ENCODE results near the gene WNK1. TPM values are rescaled to one million over a fixed set of nuclear protein-coding genes. Genes with fewer than 3 reads are reported as not detected.
A peak's percentile ranks its signal among the peaks of the same experiment; 100 is the strongest.

Gene WNK1
- total and polyA plus RNA-seq, 2 experiments from 2014 or later = 41.5 to 47.2 TPM

DNA sequence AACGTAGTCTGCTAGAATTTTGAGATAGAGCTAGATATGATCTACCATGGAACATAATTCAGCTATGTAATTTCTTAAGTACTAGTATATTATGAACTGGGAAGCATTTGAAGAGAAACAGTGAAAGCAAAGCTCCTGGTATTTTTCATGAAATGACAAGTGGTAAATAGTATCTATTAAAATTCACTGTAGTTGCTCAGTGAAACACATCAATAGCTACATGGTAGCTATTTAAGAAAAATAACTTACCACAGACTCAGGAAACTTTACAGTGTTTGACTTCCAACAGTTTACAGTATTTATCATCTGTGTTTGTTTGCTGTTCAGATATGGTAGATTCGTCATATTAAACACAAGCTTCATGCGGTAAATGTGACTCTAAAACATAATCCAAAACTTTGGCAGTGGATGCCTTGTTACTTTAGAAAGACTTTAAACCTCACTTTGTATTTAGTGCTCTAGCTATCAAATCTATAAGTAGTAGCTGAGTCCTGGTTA lies 25.2 kb downstream of the WNK1 start:
- no peaks in the 10 kb centered on the region for H3K36me3 ChIP-seq (ENCODE audit: low read depth)
- H3K9me3 ChIP-seq (ENCODE audit: low read depth) = no peaks in the 10 kb centered on the region
- H3K4me3 ChIP-seq = no peak overlapping the region
- no peak overlapping the region for H3K4me2 ChIP-seq (ENCODE audit: unreplicated experiment)
- TF ChIP-seq EZH2phosphoT487 (IDR thresholded peaks at IDR 0.05; ENCODE audit: insufficient read depth, low read depth) = no peak
- TF ChIP-seq EZH2 (IDR thresholded peaks at IDR 0.05; ENCODE audit: insufficient read depth, poor library complexity, severe bottlenecking) = no peak
- H3K4me1 ChIP-seq (ENCODE audit: insufficient read depth) = peaks cover 54% of the 10 kb centered on the region
- in situ Hi-C loops (cut with MboI) = no loop called here
- H3K9me2 ChIP-seq (ENCODE audit: insufficient read depth) = no peaks in the 10 kb centered on the region
- peaks cover 48% of the 10 kb centered on the region for H3F3A ChIP-seq (ENCODE audit: insufficient read depth)
- H3K79me2 ChIP-seq (ENCODE audit: insufficient read depth) = peaks cover 100% of the 10 kb centered on the region
- H3K27me3 ChIP-seq (replicated peaks; ENCODE audit: insufficient read depth) = no peaks in the 10 kb centered on the region
- DNase-seq = no peak
- no peak overlapping the region for H3K9ac ChIP-seq
- WGBS, 2 experiments (ENCODE audit: low coverage in 1 of 2, low lambda C conversion rate in 2 of 2, missing lambda C conversion rate in 2 of 2) = 96 to 99% methylated on average over 3 of the region's 3 CpGs
- no peak overlapping the region for H3K27ac ChIP-seq
- peaks cover 12% of the 10 kb centered on the region; the same call in 1 of the 2 replicates for H4K20me1 ChIP-seq (ENCODE audit: insufficient read depth)
- H2AFZ ChIP-seq = no peak overlapping the region

- no peak for TF ChIP-seq EZH2phosphoT487 (IDR thresholded peaks at IDR 0.05; ENCODE audit: insufficient read depth, low read depth)
- TF ChIP-seq EZH2 (IDR thresholded peaks at IDR 0.05; ENCODE audit: insufficient read depth, poor library complexity, severe bottlenecking) = no peak
- no peaks in the 10 kb centered on the region for H3K36me3 ChIP-seq (ENCODE audit: low read depth)
- H3K9me2 ChIP-seq (ENCODE audit: insufficient read depth) = no peaks in the 10 kb centered on the region
- no peak overlapping the region for H3K9ac ChIP-seq
- peaks cover 99% of the 10 kb centered on the region for H3K79me2 ChIP-seq (ENCODE audit: insufficient read depth)
- H3K4me2 ChIP-seq (ENCODE audit: unreplicated experiment) = peak overlapping the region; percentile 79
- H3K4me3 ChIP-seq = no peak overlapping the region
- peaks cover 7% of the 10 kb centered on the region; the same call in 1 of the 2 replicates for H4K20me1 ChIP-seq (ENCODE audit: insufficient read depth)
- no peaks in the 10 kb centered on the region for H3K9me3 ChIP-seq (ENCODE audit: low read depth)
- H3K4me1 ChIP-seq (ENCODE audit: insufficient read depth) = peaks cover 54% of the 10 kb centered on the region
- DNase-seq = no peak
- no peak overlapping the region for H2AFZ ChIP-seq
- 99% methylated on average over 6 of the region's 6 CpGs for WGBS, 2 experiments (ENCODE audit: low coverage in 1 of 2, low lambda C conversion rate in 2 of 2, missing lambda C conversion rate in 2 of 2)
- peak overlapping the region; percentile 77; the same call in 1 of the 2 replicates for H3K27ac ChIP-seq
- no peaks in the 10 kb centered on the region for H3K27me3 ChIP-seq (replicated peaks; ENCODE audit: insufficient read depth)
- H3F3A ChIP-seq (ENCODE audit: insufficient read depth) = peaks cover 50% of the 10 kb centered on the region
- in situ Hi-C loops (cut with MboI) = no loop called here
Measured at GRCh38 chr12:778615-779014, 26.2 kb downstream of the WNK1 start.

GRCh38 chr12:779745-780734 lies 27.7 kb downstream of the WNK1 start:
- peak; percentile 80 for DNase-seq
- WGBS, 2 experiments (ENCODE audit: low coverage in 1 of 2, low lambda C conversion rate in 2 of 2, missing lambda C conversion rate in 2 of 2) = 25 to 26% methylated on average over 4 of the region's 4 CpGs
- H4K20me1 ChIP-seq (ENCODE audit: insufficient read depth) = no peaks in the 10 kb centered on the region; the same call in 1 of the 2 replicates

GRCh38 chr12:780750-781379 lies 28.5 kb downstream of the WNK1 start:
- peak overlapping the region; percentile 77 for H3K27ac ChIP-seq
- H4K20me1 ChIP-seq (ENCODE audit: insufficient read depth) = no peaks in the 10 kb centered on the region; the same call in 1 of the 2 replicates
- H3K4me2 ChIP-seq (ENCODE audit: unreplicated experiment) = peak overlapping the region; percentile 79
- H2AFZ ChIP-seq = no peak overlapping the region
- H3K9ac ChIP-seq = no peak overlapping the region
- H3K79me2 ChIP-seq (ENCODE audit: insufficient read depth) = peaks cover 97% of the 10 kb centered on the region
- no peak for TF ChIP-seq EZH2 (IDR thresholded peaks at IDR 0.05; ENCODE audit: insufficient read depth, poor library complexity, severe bottlenecking)
- TF ChIP-seq EZH2phosphoT487 (IDR thresholded peaks at IDR 0.05; ENCODE audit: insufficient read depth, low read depth) = no peak
- in situ Hi-C loops (cut with MboI) = no loop called here
- peaks cover 42% of the 10 kb centered on the region for H3K4me1 ChIP-seq (ENCODE audit: insufficient read depth)
- 89 to 94% methylated on average over 2 of the region's 2 CpGs for WGBS, 2 experiments (ENCODE audit: low coverage in 1 of 2, low lambda C conversion rate in 2 of 2, missing lambda C conversion rate in 2 of 2)
- no peaks in the 10 kb centered on the region for H3K36me3 ChIP-seq (ENCODE audit: low read depth)
- H3K27me3 ChIP-seq (replicated peaks; ENCODE audit: insufficient read depth) = no peaks in the 10 kb centered on the region
- no peaks in the 10 kb centered on the region for H3K9me2 ChIP-seq (ENCODE audit: insufficient read depth)
- DNase-seq = peak; percentile 32
- peak overlapping the region; percentile 55 for H3K4me3 ChIP-seq
- peaks cover 39% of the 10 kb centered on the region for H3F3A ChIP-seq (ENCODE audit: insufficient read depth)
- no peaks in the 10 kb centered on the region for H3K9me3 ChIP-seq (ENCODE audit: low read depth)

More at GRCh38 chr12:779745-780734, 27.7 kb downstream of the WNK1 start:
- H2AFZ ChIP-seq = no peak overlapping the region
- peak overlapping the region; percentile 79 for H3K4me2 ChIP-seq (ENCODE audit: unreplicated experiment)
- H3K4me1 ChIP-seq (ENCODE audit: insufficient read depth) = peaks cover 43% of the 10 kb centered on the region
- TF ChIP-seq EZH2 (IDR thresholded peaks at IDR 0.05; ENCODE audit: insufficient read depth, poor library complexity, severe bottlenecking) = no peak
- in situ Hi-C loops (cut with MboI) = no loop called here
- no peaks in the 10 kb centered on the region for H3K36me3 ChIP-seq (ENCODE audit: low read depth)
- peaks cover 43% of the 10 kb centered on the region for H3F3A ChIP-seq (ENCODE audit: insufficient read depth)
- peak overlapping the region; percentile 55 for H3K4me3 ChIP-seq
- peaks cover 97% of the 10 kb centered on the region for H3K79me2 ChIP-seq (ENCODE audit: insufficient read depth)
- H3K9me2 ChIP-seq (ENCODE audit: insufficient read depth) = no peaks in the 10 kb centered on the region
- H3K9ac ChIP-seq = peak overlapping the region; percentile 28
- H3K9me3 ChIP-seq (ENCODE audit: low read depth) = no peaks in the 10 kb centered on the region
- H3K27me3 ChIP-seq (replicated peaks; ENCODE audit: insufficient read depth) = no peaks in the 10 kb centered on the region
- peak overlapping the region; percentile 77 for H3K27ac ChIP-seq
